Vagina (tissue), 2 donors: ENCODE data around the gene DGKG.

ENCODE experiments used
- CTCF ChIP-seq, 3 experiments: fragments of 450-650 bp in 2 of 3; fragments of 200-600 bp in 1 of 3; sonication (generic) in 1 of 3; IDR thresholded peaks; one replicate each; pipeline ENCODE4 v1.5.1; 2017 to 2019; ENCODE audit warnings: antibody characterized with exemption in 3 of 3, mild to moderate bottlenecking in 2 of 3, moderate library complexity in 2 of 3
- POLR2A ChIP-seq, 2 donors: fragments of 450-650 bp; IDR thresholded peaks; one replicate each; pipeline ENCODE4 v1.6.1; 2017; ENCODE audit warnings: antibody characterized with exemption in 2 of 2, mild to moderate bottlenecking in 2 of 2, moderate library complexity in 2 of 2

- TF ChIP-seq CTCF (IDR thresholded peaks at IDR 0.05), result no peak
- no peak for TF ChIP-seq POLR2A (IDR thresholded peaks at IDR 0.05)
Measured at GRCh38 chr3:186352369-186352768, 9.7 kb downstream of the DGKG start.
